ENCODE data around the gene LYZL4.

Gene LYZL4

DNA sequence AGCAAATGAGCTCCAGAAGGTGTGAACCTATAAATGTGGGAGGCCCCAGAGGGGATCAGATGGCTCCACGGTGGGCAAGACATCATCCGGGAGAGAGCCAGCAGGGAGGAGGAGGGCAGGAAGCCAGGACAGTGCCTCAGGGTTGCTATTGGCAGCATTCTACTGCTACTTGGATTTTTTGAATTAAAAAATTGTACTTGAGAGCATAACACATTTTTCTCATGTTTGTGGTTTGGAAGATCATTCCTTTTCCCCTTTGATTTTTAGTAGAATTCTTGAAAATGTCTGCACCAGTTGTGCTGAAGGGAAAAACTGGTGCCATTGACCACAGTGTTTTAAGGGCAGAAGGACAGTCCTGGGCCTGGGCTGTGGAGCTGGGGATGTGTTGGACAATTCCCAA is 59.2 kb downstream of the LYZL4 start:
- Histone ChIP-seq H3K4me2 (ENCODE audit: low read length) (no peak overlapping the region), H3K79me2 (no peaks in the 10 kb centered on the region), H3K36me3 (ENCODE audit: control insufficient read depth, insufficient read depth, low read length) (no peaks in the 10 kb centered on the region), H3K4me1 (no peaks in the 10 kb centered on the region), H3K4me3 (ENCODE audit: low read depth, low read length) (no peak overlapping the region), H3K27ac (no peak overlapping the region), H2AFZ (no peak overlapping the region), H3K9me3 (ENCODE audit: control insufficient read depth, low read length) (no peaks in the 10 kb centered on the region), H3K9ac (no peak overlapping the region), H3K27me3 (ENCODE audit: control insufficient read depth, insufficient read depth, low read length) (no peaks in the 10 kb centered on the region)
- TF ChIP-seq, protein P1, sequence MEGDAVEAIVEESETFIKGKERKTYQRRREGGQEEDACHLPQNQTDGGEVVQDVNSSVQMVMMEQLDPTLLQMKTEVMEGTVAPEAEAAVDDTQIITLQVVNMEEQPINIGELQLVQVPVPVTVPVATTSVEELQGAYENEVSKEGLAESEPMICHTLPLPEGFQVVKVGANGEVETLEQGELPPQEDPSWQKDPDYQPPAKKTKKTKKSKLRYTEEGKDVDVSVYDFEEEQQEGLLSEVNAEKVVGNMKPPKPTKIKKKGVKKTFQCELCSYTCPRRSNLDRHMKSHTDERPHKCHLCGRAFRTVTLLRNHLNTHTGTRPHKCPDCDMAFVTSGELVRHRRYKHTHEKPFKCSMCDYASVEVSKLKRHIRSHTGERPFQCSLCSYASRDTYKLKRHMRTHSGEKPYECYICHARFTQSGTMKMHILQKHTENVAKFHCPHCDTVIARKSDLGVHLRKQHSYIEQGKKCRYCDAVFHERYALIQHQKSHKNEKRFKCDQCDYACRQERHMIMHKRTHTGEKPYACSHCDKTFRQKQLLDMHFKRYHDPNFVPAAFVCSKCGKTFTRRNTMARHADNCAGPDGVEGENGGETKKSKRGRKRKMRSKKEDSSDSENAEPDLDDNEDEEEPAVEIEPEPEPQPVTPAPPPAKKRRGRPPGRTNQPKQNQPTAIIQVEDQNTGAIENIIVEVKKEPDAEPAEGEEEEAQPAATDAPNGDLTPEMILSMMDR (IDR thresholded peaks at IDR 0.05): no peak

GRCh38 chr3:42349765-42350594 is 60.4 kb downstream of the LYZL4 start:
- H3K4me2 ChIP-seq (ENCODE audit: low read length): no peak overlapping the region
- no peaks in the 10 kb centered on the region for H3K9me3 ChIP-seq (ENCODE audit: control insufficient read depth, low read length)
- no peaks in the 10 kb centered on the region for H3K36me3 ChIP-seq (ENCODE audit: control insufficient read depth, insufficient read depth, low read length)
- TF ChIP-seq, protein P1 (IDR thresholded peaks at IDR 0.05): no peak
- no peaks in the 10 kb centered on the region for H3K79me2 ChIP-seq
- no peak overlapping the region for H3K9ac ChIP-seq
- no peak overlapping the region for H3K4me3 ChIP-seq (ENCODE audit: low read depth, low read length)
- H3K4me1 ChIP-seq: no peaks in the 10 kb centered on the region
- no peak overlapping the region for H2AFZ ChIP-seq
- no peak overlapping the region for H3K27ac ChIP-seq
- no peaks in the 10 kb centered on the region for H3K27me3 ChIP-seq (ENCODE audit: control insufficient read depth, insufficient read depth, low read length)

DNA sequence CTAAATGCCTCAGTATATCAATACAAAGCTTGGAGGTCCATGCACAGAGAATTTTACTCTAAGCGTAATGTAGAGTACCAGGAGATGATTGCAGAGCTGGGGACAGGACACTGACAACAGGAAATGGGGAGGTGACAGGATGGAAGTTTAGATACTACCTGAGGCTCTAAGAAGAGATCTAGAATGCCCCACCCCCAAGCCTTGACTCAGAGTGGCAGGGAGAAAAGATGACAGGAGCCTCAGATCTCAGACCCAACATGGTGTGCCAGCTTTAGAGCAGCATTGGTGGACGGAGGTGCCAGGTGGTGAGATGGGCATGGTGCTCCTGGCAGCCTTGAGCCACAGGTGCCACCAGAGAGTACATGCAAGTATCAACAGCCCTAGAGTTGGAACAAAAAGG is 62.5 kb downstream of the LYZL4 start:
- Histone ChIP-seq H3K4me3 (ENCODE audit: low read depth, low read length) (no peak overlapping the region), H3K9me3 (ENCODE audit: control insufficient read depth, low read length) (no peaks in the 10 kb centered on the region), H3K36me3 (ENCODE audit: control insufficient read depth, insufficient read depth, low read length) (no peaks in the 10 kb centered on the region), H3K4me1 (no peaks in the 10 kb centered on the region), H3K27me3 (ENCODE audit: control insufficient read depth, insufficient read depth, low read length) (no peaks in the 10 kb centered on the region), H2AFZ (no peak overlapping the region), H3K79me2 (no peaks in the 10 kb centered on the region), H3K9ac (no peak overlapping the region), H3K27ac (no peak overlapping the region), H3K4me2 (ENCODE audit: low read length) (no peak overlapping the region)
- TF ChIP-seq, protein P1 (IDR thresholded peaks at IDR 0.05): no peak
